ENCODE results near the gene UNC79.

The UNC79 gene

GRCh38 chr14:93733231-93733630 lies 302.5 kb downstream of the UNC79 start:
- no peak for FAIRE-seq

GRCh38 chr14:93733631-93734030 lies 302.9 kb downstream of the UNC79 start:
- FAIRE-seq = no peak

- no peak for FAIRE-seq
These were observed 303.5 kb downstream of the UNC79 start for GRCh38 chr14:93734086-93734822.

GRCh38 chr14:93735206-93735605 lies 304.5 kb downstream of the UNC79 start:
- no peak for FAIRE-seq

- no peak for FAIRE-seq
These were observed 305.8 kb downstream of the UNC79 start for GRCh38 chr14:93736378-93737014.

GRCh38 chr14:93737634-93738033 lies 306.9 kb downstream of the UNC79 start:
- no peak for FAIRE-seq

GRCh38 chr14:93741556-93742230 lies 311.0 kb downstream of the UNC79 start:
- no peak for FAIRE-seq

GRCh38 chr14:93742761-93743160 lies 312.0 kb downstream of the UNC79 start:
- FAIRE-seq = no peak

- FAIRE-seq = no peak
These were observed 312.7 kb downstream of the UNC79 start for GRCh38 chr14:93743270-93744060.

- FAIRE-seq = no peak
These were observed 313.4 kb downstream of the UNC79 start for GRCh38 chr14:93744176-93744575.

- no peak for FAIRE-seq
These were observed 314.1 kb downstream of the UNC79 start for GRCh38 chr14:93744876-93745275.

- FAIRE-seq = no peak
These were observed 315.0 kb downstream of the UNC79 start for GRCh38 chr14:93745603-93746273.

- no peak for FAIRE-seq
These were observed 316.4 kb downstream of the UNC79 start for GRCh38 chr14:93747102-93747501.

GRCh38 chr14:93747560-93747959 lies 316.8 kb downstream of the UNC79 start:
- no peak for FAIRE-seq

GRCh38 chr14:93748208-93749075 lies 317.7 kb downstream of the UNC79 start:
- no peak for FAIRE-seq

- no peak for FAIRE-seq
These were observed 318.3 kb downstream of the UNC79 start for GRCh38 chr14:93749076-93749420.

- no peak for FAIRE-seq
These were observed 321.4 kb downstream of the UNC79 start for GRCh38 chr14:93751946-93752655.

GRCh38 chr14:93752980-93753561 lies 322.3 kb downstream of the UNC79 start:
- no peak for FAIRE-seq

GRCh38 chr14:93753647-93754046 lies 322.9 kb downstream of the UNC79 start:
- FAIRE-seq = no peak

- no peak for FAIRE-seq
These were observed 326.5 kb downstream of the UNC79 start for GRCh38 chr14:93757206-93757605.
